DMS114 treated with DMSO at 0.1 percent for 48 hours (cell line): ENCODE measurements around the gene AKAP13.
A peak's percentile ranks its signal among the peaks of the same experiment; 100 is the strongest.

Source experiments
- DNase-seq: peaks from one replicate; lab custom pipeline; 2025; ENCODE audit not compliant: unreplicated experiment; lab: John Stamatoyannopoulos, UW

Gene AKAP13

DNA sequence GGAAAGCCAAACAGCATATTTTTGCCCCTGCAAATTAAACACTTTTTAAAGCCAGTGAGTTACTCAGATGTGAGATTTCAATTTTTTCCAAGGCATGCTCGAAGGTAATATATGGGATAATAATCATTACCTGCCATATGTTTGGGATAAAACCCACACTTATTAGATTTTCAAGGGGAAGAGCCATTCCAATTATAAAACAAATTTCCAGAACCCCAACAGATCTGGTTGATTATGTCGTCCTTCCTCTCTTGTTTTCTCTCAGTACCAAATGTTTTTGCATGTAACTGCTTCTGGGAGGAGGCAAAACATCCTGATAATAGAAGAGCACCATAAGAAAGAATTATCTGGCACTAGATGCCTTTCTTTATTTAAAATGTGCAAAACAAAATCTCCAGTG lies 115.1 kb downstream of the AKAP13 start:
- DNase-seq = no peak

DNA sequence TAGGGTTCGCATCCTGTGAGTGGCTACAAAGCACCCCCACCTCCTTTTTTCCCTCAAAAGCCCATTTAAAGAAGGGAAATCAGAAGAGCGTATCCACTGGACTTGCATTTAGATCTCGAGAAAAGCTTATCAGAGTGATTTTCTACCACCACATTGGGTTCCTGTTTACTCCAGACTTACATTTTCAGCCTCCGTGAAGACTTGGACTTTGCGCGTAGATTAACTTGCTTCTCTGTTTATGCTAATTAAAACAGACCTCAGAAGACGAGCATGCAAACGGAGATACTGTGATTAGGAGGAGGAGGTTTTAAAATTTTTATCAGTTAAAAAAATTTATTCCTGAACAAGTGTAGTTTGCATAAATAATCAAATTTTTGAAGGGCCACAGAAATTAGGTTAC lies 115.7 kb downstream of the AKAP13 start:
- no peak for DNase-seq

DNA sequence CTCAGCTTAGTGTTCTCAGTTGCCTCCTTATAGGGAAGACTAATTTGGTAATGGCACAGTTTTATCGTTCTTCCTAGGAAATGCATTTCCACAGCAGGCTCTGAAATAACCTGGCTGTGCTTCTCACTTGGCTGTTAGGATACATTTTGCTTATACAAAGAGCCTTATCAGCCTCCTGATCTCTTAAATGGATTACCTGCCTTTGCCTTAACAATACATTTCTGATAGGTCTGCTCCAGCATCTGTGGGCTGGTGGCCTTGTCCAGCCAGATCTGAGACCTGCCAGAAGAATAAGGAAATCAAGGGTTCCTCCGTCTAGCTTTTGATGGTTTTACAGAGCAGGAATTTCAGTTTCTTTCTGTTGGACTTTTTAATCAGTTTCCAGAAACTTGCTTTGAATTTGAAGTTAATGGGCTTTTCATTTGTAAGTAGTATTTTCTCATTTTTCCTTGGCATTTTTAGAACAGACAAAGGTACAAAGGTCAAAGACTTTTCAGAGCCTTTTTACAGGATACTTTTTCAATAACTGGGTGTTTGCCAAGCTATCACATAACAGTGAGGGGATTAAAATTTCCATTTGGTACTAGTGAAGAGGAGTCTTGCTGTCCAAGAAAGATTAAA lies 116.3 kb downstream of the AKAP13 start:
- DNase-seq = no peak

DNA sequence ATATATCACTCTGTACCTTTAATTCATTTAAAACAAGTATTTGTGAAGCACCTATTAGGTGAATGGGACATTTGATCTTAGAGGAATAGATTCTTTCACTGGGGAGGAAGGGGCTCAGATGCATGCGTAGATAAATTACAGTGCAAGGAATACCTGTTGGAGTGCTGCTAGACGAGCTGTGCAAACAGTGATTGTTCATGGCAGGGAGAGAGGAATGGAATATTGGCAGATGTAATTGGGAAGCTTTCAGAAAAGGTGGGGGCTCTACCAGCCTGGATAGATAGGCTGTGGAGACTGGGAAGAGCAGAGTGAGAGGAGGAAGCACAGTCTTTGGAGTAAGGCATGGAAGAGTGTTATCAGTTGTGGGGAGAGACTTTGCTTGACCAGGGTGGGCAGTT lies 116.8 kb downstream of the AKAP13 start:
- no peak for DNase-seq

DNA sequence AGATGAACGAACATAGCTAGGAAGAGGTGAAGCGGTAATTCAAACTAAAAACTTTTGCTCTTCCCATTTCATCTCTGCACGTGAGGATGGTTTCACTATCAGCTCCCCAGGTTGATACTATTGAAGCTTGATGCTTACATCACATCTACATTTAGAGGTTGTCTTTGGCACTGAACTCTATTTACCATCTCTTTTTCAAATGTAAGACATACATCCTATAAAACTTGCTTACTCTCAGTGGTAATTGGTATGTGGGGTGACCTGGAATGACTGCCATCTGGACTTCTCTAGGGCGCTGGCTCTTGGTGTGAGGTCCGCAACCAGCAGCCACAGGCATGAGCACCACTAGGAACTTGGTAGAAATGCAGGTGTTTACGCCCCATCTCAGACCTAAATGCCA lies 118.1 kb downstream of the AKAP13 start:
- no peak for DNase-seq

DNA sequence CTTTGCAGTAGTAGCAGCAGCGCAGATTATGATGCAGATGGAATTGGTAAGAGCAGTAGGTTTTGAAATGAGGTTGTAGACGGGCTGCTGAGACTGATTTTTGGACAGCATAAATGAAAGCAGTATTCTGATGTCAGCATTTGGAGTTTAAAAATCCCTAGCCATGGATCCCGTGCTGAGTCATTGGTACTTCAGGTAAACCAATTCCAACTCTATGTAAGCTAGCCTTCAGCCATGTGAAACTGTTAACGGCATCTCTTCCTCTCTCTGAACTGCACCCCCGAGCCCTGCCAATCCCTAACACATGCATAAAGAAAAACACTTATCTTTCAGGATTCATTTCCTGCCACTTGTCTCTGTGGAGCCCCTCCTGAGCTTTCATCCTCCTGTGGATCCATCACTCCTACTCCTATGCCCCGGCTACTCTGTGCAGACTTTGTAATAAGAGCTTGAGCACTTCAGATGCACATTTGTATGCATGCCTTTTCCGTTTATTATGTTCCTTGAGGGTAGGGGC lies 119.0 kb downstream of the AKAP13 start:
- no peak for DNase-seq

DNA sequence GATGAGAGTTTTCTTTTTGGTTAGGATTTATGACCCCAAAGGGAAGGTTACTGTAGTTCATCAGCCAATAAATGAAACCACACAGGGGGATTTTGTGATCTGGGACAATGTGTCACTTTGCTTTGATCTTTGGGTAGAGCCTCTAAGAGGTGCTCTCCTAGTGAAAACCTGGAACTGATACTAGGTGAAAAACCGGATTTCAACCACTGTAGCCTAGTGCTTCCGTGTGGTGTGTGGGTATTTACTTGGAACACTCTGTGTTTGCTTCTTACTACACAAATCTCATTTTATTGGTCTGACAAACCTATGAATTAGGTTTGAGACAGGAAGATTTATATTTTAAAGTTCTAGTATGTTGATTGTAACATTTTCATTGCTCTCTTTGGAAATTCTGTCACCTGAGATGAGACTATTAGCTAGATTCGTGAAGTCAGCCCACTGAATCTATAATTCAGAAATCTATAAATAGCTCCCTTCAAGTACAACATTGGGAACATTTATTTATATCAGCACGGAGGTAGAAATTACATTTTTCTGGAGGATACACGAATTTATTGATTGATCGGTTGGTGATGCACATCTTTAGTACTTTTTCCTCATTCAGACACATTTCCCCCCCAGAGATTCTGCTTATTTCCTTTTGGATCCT lies 119.8 kb downstream of the AKAP13 start:
- DNase-seq = no peak

DNA sequence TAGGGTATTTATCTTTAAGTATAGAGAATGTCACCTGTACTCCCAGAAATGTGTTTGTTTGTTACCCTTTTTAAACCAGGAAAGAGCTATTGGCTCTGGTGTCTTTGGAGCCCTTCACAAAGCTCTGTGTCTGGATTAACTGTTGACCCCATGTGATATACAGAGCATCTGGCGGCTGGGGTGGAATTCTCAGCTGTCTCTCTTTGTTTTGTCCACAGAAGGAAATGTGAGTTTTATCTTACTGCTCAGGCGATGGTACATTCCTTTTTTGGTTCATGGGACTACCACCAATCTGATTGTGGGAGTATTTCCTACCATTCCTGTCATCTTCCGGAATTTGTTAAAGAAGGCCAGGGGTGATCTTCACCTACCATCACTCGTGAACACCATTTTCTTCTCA lies 120.3 kb downstream of the AKAP13 start:
- DNase-seq = no peak

DNA sequence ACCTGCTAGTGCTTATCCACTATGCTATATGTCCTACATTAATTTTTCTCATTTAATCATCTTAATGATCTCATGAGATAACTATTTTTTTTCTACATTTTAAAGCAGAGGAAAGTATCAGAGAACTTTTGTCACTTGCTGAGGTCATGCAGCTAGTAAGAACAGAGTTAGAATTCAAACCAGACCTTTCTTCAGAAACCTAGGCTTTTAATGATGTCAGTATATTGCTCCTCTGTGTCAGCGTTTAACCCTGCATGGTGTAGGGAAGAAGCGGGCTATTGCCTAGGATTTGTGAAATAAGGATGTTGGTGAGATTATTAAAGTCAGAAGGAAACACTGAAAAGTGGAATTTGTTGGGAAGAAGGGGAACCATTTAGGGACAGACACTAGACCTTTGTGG lies 121.2 kb downstream of the AKAP13 start:
- no peak for DNase-seq

DNA sequence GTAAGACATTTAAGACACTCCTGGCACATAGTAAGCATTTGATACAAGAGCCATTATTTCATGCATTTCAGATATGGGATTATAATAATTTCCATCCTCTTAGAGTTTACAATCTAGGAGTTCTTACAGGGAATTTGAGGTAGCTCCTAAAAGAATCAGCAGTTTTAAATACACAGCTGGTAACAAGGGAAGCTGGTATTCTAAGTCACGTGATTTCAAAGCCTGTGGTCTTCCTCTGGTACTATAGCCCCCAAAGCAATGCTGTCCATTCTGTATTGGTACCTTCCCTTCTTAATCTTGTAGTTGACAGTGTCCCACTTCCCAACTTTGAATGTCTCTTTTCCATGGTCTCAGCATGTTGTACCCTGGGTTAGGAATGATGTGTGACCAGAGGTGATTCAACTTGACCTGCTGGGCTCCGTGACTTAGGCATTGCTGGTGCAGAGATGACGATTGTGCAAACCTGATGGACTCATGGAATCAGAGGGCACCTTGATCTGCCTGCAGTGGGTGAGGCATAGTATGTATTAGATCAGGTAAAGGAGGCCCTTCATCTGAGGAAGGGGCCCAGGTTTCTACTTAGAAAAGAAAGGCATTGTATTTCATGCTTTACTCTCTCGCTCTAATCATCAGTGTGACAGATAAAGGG lies 122.9 kb downstream of the AKAP13 start:
- DNase-seq = no peak

DNA sequence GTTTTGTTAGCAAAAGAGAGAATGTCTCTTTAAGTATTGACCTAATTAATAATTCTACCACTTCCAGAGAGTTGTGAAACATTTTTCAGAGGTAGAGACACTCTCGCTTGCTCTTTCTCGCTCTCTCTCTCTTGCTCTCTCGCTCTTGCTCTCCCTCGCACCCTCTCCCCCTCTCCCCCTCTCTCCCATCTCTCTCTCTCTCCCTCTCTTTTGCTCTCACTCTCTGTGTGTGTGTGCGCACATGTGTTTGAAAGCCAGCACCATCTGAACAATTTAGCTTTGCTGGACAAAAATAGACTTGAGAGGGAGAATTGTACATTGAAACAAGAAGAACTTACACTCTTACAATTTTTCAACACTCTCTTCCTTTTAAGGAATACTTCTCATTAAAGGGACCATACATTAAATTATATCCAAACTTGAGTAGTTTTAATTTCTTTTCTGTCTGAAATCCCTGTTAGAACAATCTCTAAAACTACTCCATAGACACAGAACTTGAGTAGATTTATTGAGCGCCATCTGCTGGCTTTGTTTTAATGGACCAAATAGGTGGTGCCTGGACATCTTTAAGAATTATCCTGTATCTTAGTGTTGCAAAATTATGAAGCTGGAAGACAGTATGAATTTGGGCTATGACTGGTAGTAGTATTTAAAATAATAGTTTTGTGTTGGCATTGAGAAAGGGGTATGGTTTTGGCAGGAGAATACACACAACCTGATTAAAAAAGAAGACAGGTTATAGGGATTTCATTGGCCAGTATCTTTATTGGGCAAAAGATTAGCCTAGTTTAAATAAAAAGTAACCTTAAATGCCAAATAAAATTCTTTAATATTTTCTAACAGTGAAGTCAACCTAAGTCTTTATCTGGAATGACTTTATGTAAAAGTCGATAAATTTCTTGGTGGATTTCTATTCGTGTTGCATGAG lies 124.6 kb downstream of the AKAP13 start:
- peak; percentile 44 for DNase-seq

DNA sequence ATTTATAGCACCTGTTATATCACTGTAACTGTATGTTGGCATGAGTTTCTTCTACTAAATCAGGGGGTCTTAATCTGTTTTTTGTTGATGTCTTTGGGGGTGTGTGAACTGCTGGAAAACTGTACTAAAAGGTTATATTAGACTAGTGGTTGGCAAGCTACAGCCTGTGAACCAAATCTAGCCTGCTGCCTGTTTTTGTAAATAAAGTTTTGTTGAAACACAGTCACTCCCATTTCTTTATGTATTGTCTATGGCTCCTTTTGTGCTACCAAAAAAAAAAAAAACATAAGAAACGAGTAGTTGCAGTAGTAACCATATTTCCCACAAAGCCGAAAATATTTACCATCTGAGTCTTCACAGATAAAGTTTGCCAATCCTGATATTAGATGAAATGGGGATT lies 126.7 kb downstream of the AKAP13 start:
- no peak for DNase-seq

DNA sequence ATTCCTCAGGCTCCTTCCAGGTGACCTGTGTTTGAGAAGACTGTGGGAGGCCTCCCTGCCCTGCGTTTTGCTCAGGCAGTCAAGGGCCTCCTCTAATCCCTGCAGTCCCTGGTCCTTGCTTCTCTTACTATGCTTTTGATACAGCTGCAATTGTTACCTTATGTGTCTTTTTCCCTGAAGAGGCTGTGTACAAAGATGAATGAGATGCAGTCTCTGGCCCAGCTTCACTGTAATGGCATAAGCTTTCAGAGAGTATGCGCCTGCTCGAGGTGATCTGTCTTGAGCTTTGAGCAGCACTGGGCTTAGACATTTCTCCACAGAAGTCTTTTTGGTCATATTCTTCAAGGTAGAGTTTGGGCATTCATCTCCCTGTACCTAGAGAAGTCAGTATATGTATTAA lies 129.6 kb downstream of the AKAP13 start:
- DNase-seq = no peak

DNA sequence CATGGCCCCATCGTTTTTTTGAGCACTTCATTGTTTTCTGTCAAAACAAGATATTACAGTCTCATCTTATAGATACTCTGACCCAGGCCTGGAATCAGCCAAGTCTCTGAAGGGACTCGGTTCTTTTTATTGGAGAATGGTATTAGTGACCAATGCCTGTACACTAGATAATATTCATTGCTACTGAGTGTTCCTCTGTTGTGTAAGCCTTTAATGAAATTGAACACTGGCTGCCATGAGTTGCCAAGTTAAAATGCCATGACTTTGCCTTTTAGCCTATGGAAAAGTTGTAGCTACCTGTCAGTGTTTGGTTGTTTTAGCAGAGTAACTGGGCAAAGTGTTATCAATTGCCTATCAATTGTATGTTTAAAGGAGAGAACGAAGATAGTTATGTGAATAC lies 134.0 kb downstream of the AKAP13 start:
- no peak for DNase-seq

DNA sequence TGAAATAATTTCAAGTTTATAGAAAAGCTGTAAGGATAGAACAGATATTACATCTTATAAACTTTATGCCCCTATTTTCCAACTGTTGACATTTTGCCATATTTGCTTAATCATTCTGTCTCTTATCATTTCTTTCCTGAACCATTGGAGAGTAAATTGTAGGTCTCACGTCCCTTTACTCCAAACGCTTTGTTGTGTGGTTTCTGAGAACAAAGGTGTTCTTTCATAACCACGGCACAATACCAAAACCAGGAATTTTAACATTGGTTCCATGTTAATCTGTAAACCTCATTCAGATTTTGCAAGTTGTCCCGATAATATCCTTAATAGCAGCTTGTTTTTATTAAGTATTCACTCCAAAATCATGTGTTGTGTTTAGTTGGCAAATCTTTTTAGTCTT lies 134.8 kb downstream of the AKAP13 start:
- DNase-seq = no peak

DNA sequence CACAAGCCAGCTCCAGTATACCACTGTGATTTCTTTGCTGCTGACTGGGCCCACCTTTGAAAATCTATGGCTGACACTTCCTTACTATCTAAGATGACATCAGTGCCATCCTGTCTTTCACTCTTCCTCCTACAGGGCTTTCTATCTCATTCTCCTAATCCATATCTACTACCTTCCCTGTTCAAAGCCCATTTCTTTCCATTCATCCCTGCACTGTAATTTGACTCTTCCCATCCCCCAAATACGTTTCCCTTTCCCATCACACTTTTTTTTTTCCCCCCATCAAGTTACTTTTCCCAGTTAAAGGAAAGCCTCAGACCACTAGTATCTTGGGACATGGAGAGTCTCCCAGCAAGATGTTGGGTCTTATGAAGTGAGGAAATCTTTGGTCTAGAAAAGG lies 136.7 kb downstream of the AKAP13 start:
- no peak for DNase-seq

DNA sequence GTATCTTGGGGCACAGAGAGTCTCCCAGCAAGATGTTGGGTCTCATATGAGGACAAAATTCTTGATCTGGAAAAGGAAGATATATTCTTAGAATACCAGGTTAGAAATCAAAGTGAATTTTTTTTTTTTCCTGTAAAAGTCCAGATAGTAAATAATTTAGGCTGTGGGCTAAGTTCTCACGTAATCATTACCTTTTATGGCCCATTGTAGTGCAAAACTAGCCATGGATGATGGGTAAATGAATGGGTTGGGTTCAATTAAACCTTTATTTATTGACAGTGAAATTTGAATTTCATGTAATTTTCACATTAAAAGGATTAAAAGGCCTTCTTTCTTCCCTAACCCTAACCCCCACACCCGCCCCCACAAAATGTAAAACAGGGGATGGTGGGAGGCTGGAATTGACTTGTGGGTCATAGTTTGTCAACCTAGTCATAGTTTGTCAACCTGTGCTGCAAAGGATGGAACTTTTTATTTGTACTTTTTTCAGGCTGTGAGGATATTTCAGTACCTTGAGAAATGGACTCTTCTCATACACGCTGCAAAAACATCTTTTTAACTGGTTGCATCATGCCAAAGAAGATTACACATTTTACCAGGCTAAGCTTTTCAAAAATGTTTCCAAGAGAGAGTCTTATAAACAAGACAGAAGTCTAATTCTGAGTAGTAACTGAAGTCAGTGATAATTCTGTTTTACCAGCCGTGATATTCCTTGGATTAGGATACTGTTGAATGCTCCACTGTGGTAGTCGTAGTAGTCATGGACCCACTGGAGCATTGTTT lies 138.8 kb downstream of the AKAP13 start:
- DNase-seq = no peak

DNA sequence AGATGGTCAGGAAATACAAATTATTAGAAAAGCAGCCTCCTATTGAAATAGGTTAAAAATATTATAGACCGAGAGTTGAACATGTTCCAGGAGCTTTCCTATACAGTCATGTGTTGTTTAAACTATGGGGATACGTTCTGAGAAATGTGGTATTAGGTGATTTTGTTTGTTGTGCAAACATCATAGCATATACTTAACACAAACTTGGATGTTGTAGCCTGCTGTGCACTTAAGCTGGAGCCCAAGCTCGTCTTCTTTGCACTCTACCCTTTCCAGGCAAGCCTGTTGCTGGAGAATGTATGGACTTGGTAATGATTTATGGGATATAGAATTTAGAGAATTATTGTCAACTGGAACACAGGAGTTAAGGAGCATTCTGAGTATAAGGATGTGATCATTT lies 140.2 kb downstream of the AKAP13 start:
- DNase-seq = no peak

DNA sequence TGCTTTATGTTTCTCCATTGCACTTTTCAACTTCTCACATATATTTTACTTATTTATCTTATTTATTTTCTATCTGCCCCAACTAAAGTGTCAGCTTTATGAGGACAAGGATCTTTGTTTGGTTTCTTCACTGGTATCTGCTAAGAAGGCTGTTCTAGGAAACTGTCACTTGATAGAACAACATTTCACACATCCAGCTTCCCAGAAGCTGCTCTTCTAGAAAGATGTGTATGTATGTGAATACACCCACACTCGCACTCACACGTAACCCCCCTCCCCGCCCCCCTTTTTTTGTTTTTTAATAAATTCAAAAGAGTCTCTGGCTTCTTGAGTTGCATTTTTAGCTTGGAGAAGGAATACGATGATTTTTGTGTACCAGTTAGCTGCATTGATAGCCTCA lies 143.1 kb downstream of the AKAP13 start:
- DNase-seq = no peak

DNA sequence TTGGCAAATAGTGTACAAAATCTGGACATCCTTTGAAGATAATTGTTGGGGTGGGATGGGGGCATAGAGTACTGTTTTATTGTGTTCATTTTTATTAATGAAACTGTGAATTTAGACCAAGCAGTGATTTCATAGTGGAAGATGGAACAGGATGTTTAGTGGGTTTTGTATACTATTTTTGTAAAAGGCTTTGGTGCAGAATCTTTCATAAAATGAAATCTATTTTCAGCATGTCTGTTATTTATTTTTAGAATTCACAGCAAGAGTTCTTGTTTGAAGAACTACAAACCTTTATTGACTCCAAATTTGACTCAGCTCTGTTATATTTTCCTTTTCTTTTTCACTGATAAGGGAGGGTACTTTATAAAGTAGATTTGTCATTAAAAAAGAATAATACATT lies 145.4 kb downstream of the AKAP13 start:
- DNase-seq = no peak

DNA sequence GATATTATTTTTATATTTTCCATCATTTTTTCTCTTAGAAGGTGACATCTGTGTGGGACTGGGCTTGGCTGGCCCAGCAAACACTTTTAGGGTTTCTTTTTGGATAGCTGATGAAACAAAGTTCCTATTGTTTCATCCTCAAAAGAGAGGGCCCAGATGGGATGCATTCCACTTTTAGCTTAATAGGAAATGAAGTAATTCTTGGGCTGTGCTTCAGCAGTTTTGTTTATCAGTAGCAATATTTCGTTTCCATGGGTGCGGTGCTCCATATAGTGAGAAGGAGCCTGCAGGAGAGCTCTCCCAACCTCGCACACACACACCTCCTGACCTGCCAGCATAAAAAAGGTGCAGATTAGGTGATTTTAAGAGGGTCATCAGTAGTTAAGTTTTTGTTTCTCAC lies 147.5 kb downstream of the AKAP13 start:
- no peak for DNase-seq
